H9 (cell line): ENCODE measurements around the gene PLA2G4D. TPM values are rescaled to one million over a fixed set of nuclear protein-coding genes. Genes with fewer than 3 reads are reported as not detected.

ENCODE experiments used
- DNase-seq: peaks from one replicate; pipeline ENCODE4 v3.0.0-alpha.2; 2017
- H2AFZ ChIP-seq: one replicate; pipeline ENCODE4 v1.6.1; 2013; ENCODE audit warnings: mild to moderate bottlenecking, low read length, control low read depth, moderate library complexity
- H2AK5ac ChIP-seq: 2 replicates; pipeline ENCODE4 v1.6.1; 2013; ENCODE audit warnings: low read length, control low read depth, mixed read lengths; ENCODE audit not compliant: insufficient read length
- H2BK120ac ChIP-seq: one replicate; pipeline ENCODE4 v1.6.1; 2013; ENCODE audit warnings: low read depth, mild to moderate bottlenecking, low read length, control low read depth, inconsistent platforms; ENCODE audit not compliant: poor library complexity, severe bottlenecking
- H2BK12ac ChIP-seq: 2 replicates; pipeline ENCODE4 v1.6.1; 2013; ENCODE audit warnings: low read length, control low read depth, mixed read lengths, low read depth; ENCODE audit not compliant: insufficient read length
- H2BK15ac ChIP-seq: 2 replicates; pipeline ENCODE4 v1.6.1; 2013; ENCODE audit warnings: low read depth, low read length, control low read depth
- H2BK20ac ChIP-seq: one replicate; pipeline ENCODE4 v1.6.1; 2013; ENCODE audit warnings: low read depth, mild to moderate bottlenecking, low read length, control low read depth, inconsistent platforms; ENCODE audit not compliant: poor library complexity, severe bottlenecking
- H2BK5ac ChIP-seq: 2 replicates; pipeline ENCODE4 v1.6.1; 2013; ENCODE audit warnings: low read length, control low read depth, mixed read lengths; ENCODE audit not compliant: insufficient read length
- H3K14ac ChIP-seq: 2 replicates; pipeline ENCODE4 v1.6.1; 2013; ENCODE audit warnings: low read length, control low read depth; ENCODE audit not compliant: insufficient read depth
- H3K18ac ChIP-seq: 2 replicates; pipeline ENCODE4 v1.6.1; 2013; ENCODE audit warnings: low read depth, mild to moderate bottlenecking, mixed read lengths, low read length, control low read depth; ENCODE audit not compliant: insufficient read length
- H3K23ac ChIP-seq: 2 replicates; pipeline ENCODE4 v1.6.1; 2013; ENCODE audit warnings: low read length, control low read depth, mixed read lengths, low read depth; ENCODE audit not compliant: insufficient read length
- H3K23me2 ChIP-seq: 2 replicates; pipeline ENCODE4 v1.6.1; 2013; ENCODE audit warnings: low read depth, mild to moderate bottlenecking, mixed read lengths, low read length, control low read depth; ENCODE audit not compliant: insufficient read length, poor library complexity, severe bottlenecking
- H3K27ac ChIP-seq: 2 replicates; pipeline ENCODE4 v1.5.1; 2013; ENCODE audit warnings: low read length, control low read depth, mixed read lengths, low read depth; ENCODE audit not compliant: insufficient read length
- H3K27me3 ChIP-seq: 2 replicates; pipeline ENCODE4 v1.6.1; 2013; ENCODE audit warnings: low read length, control low read depth, inconsistent platforms; ENCODE audit not compliant: insufficient read depth
- H3K4ac ChIP-seq: 2 replicates; pipeline ENCODE4 v1.6.1; 2013; ENCODE audit warnings: low read depth, mild to moderate bottlenecking, control low read depth, inconsistent platforms, low read length, moderate library complexity
- H3K4me1 ChIP-seq: 2 replicates; pipeline ENCODE4 v1.6.1; 2013; ENCODE audit warnings: low read length, control low read depth, inconsistent platforms; ENCODE audit not compliant: insufficient read depth
- H3K4me2 ChIP-seq: 2 replicates; pipeline ENCODE4 v1.6.1; 2013; ENCODE audit warnings: low read length, control low read depth, mixed read lengths; ENCODE audit not compliant: insufficient read length, insufficient read depth
- H3K56ac ChIP-seq: 2 replicates; pipeline ENCODE4 v1.6.1; 2013; ENCODE audit warnings: low read depth, mild to moderate bottlenecking, mixed read lengths, low read length, control low read depth; ENCODE audit not compliant: insufficient read length
- H3K79me1 ChIP-seq: 2 replicates; pipeline ENCODE4 v1.6.1; 2013; ENCODE audit warnings: low read depth, mild to moderate bottlenecking, moderate library complexity, low read length, control low read depth, inconsistent platforms; ENCODE audit not compliant: insufficient read depth, poor library complexity, severe bottlenecking
- H3K79me2 ChIP-seq: 2 replicates; pipeline ENCODE4 v1.6.1; 2013; ENCODE audit warnings: low read length, control low read depth, inconsistent platforms; ENCODE audit not compliant: insufficient read depth
- H3K9ac ChIP-seq: 2 replicates; pipeline ENCODE4 v1.6.1; 2013; ENCODE audit warnings: low read length, control low read depth, mixed read lengths; ENCODE audit not compliant: insufficient read length; ENCODE audit errors: extremely low read depth
- H3K9me3 ChIP-seq: one replicate; pipeline ENCODE4 v1.6.1; 2013; ENCODE audit warnings: low read depth, low read length, inconsistent platforms; ENCODE audit not compliant: control insufficient read depth
- H3T11ph ChIP-seq: one replicate; pipeline ENCODE4 v1.6.1; 2013; ENCODE audit warnings: mild to moderate bottlenecking, low read length, control low read depth, inconsistent platforms
- H4K20me1 ChIP-seq: one replicate; pipeline ENCODE4 v1.6.1; 2013; ENCODE audit not compliant: control insufficient read depth, insufficient read length, insufficient read depth
- H4K5ac ChIP-seq: 2 replicates; pipeline ENCODE4 v1.6.1; 2013; ENCODE audit warnings: low read depth, mild to moderate bottlenecking, mixed read lengths, low read length, control low read depth; ENCODE audit not compliant: insufficient read length
- H4K8ac ChIP-seq: replicated peaks from 2 replicates; pipeline ENCODE4 v1.6.1; 2013; ENCODE audit warnings: low read length, control low read depth, mixed read lengths, low read depth; ENCODE audit not compliant: insufficient read length
- H4K91ac ChIP-seq: 2 replicates; pipeline ENCODE4 v1.6.1; 2013; ENCODE audit warnings: low read depth, mild to moderate bottlenecking, moderate library complexity, mixed read lengths, low read length, control low read depth; ENCODE audit not compliant: insufficient read length
- H3K27ac Mint-ChIP-seq, 3 experiments: 2 replicates in 2 of 3; 3 replicates in 1 of 3; pipeline ENCODE4 v1.8.0; 2020 to 2021; ENCODE audit warnings: mixed read lengths in 3 of 3, mild to moderate bottlenecking in 1 of 3, moderate library complexity in 1 of 3
- H3K27me3 Mint-ChIP-seq: 2 replicates; pipeline ENCODE4 v1.8.0; 2021; ENCODE audit warnings: low read depth, mild to moderate bottlenecking, moderate library complexity, mixed read lengths
- H3K36me3 Mint-ChIP-seq, 3 experiments: 2 replicates in 2 of 3; 3 replicates in 1 of 3; pipeline ENCODE4 v1.8.0; 2020 to 2021; ENCODE audit warnings: low read depth in 3 of 3, mixed read lengths in 3 of 3; ENCODE audit not compliant: insufficient read depth in 1 of 3
- H3K4me1 Mint-ChIP-seq, 2 experiments: 2 replicates each; pipeline ENCODE4 v1.8.0; 2020; ENCODE audit warnings: mixed read lengths in 2 of 2
- H3K4me3 Mint-ChIP-seq, 2 experiments: 2 replicates in 1 of 2; 3 replicates in 1 of 2; pipeline ENCODE4 v1.8.0; 2020 to 2021; ENCODE audit warnings: mild to moderate bottlenecking in 2 of 2, mixed read lengths in 2 of 2, moderate library complexity in 1 of 2
- H3K9me3 Mint-ChIP-seq, 2 experiments: 2 replicates in 1 of 2; 3 replicates in 1 of 2; pipeline ENCODE4 v1.8.0; 2020; ENCODE audit warnings: mild to moderate bottlenecking in 2 of 2, mixed read lengths in 2 of 2, moderate library complexity in 1 of 2
- WGBS: extraction: QIAGEN DNeasy Blood & Tissue Kit; methylation state at CpG from one replicate; pipeline ENCODE4 v1.1.7; 2013; ENCODE audit warnings: missing lambda C conversion rate, low lambda C conversion rate, mixed read lengths; ENCODE audit not compliant: insufficient read length; ENCODE audit errors: extremely low coverage; 5-methylcytosine and 5-hydroxymethylcytosine counted together
- total RNA-seq: library from RNA; stranded (reverse); gene quantifications from 2 replicates; pipeline ENCODE4 v1.2.1, GENCODE V29; 2021
- TF ChIP-seq, protein P1 (sequence below): fragments of 200-600 bp; sonication (generic); conservative IDR thresholded peaks from 3 replicates; pipeline ENCODE4 v1.8.0; 2021; ENCODE audit warnings: antibody characterized with exemption, mild to moderate bottlenecking

The PLA2G4D gene
- total RNA-seq, 1 experiment from 2014 or later, result 0.33 TPM

DNA sequence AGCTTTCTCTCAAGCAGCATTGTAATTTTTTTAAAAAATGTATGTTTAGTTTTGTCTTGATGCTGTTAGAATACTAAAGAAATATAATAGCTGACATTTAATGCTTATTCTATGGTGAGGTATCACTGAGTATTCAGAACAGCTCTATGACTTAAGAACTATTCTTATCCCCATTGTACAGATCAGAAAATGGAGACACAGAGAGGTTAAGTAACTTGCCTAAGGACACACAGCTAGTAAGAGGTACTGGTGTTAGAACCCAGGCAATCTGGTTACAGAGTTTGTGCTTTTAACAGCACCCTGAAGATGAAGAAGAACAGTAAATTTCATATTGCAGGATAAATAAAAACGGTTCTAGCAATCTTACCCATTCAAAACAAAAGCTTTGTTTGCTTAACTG lies 15.5 kb downstream of the PLA2G4D start:
- no peak overlapping the region for H3K27ac Mint-ChIP-seq
- Histone ChIP-seq H3T11ph (no peak overlapping the region), H2AFZ (no peak overlapping the region), H3K4me1 (no peaks in the 10 kb centered on the region; the same call in 1 of the 2 replicates), H3K23ac (no peak overlapping the region), H3K79me2 (no peaks in the 10 kb centered on the region), H2BK120ac (no peak overlapping the region), H3K56ac (no peak overlapping the region), H4K20me1 (no peaks in the 10 kb centered on the region), H3K23me2 (no peaks in the 10 kb centered on the region), H3K27ac (no peak overlapping the region), H3K4ac (no peak overlapping the region), H3K27me3 (no peaks in the 10 kb centered on the region), H4K91ac (no peak overlapping the region), H2BK12ac (no peak overlapping the region), H2BK5ac (no peak overlapping the region), H2BK20ac (no peak overlapping the region), H3K79me1 (no peaks in the 10 kb centered on the region), H3K4me2 (no peak overlapping the region), H2AK5ac (no peak overlapping the region), H3K14ac (no peak overlapping the region), H4K5ac (no peak overlapping the region), H2BK15ac (no peak overlapping the region), H3K18ac (no peak overlapping the region), H3K9me3 (no peaks in the 10 kb centered on the region), H4K8ac (no peak overlapping the region), H3K9ac (no peak overlapping the region)
- no CpG with 5 or more reads among the region's 1 CpG for WGBS
- H3K27me3 Mint-ChIP-seq, result peaks cover 2% of the 10 kb centered on the region
- peaks cover 18 to 21% of the 10 kb centered on the region in 2 experiments for H3K4me1 Mint-ChIP-seq
- H3K36me3 Mint-ChIP-seq, result no peaks in the 10 kb centered on the region
- no peaks in the 10 kb centered on the region; a peak in 1 of 5 replicates for H3K9me3 Mint-ChIP-seq
- no peak overlapping the region for H3K4me3 Mint-ChIP-seq
- TF ChIP-seq, protein P1, sequence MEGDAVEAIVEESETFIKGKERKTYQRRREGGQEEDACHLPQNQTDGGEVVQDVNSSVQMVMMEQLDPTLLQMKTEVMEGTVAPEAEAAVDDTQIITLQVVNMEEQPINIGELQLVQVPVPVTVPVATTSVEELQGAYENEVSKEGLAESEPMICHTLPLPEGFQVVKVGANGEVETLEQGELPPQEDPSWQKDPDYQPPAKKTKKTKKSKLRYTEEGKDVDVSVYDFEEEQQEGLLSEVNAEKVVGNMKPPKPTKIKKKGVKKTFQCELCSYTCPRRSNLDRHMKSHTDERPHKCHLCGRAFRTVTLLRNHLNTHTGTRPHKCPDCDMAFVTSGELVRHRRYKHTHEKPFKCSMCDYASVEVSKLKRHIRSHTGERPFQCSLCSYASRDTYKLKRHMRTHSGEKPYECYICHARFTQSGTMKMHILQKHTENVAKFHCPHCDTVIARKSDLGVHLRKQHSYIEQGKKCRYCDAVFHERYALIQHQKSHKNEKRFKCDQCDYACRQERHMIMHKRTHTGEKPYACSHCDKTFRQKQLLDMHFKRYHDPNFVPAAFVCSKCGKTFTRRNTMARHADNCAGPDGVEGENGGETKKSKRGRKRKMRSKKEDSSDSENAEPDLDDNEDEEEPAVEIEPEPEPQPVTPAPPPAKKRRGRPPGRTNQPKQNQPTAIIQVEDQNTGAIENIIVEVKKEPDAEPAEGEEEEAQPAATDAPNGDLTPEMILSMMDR, result no peak
- DNase-seq, result no peak
